ENCODE data around the gene CCL4. TPM values are rescaled to one million over a fixed set of nuclear protein-coding genes. Genes with fewer than 3 reads are reported as not detected.
"Not testable (repeated sequence)": the region's sequence is repeated elsewhere in the genome, so short reads cannot be mapped to it uniquely, and the experiment has no call there.

CCL4 gene
- polyA plus RNA-seq, 1 donor = 6.9 TPM

- H3K4me1 ChIP-seq (ENCODE audit: control insufficient read depth, insufficient read depth, low read length); DNase-seq; H3K9me3 ChIP-seq (ENCODE audit: control insufficient read depth, low read depth, low read length); H3K27ac ChIP-seq (ENCODE audit: low read length); H3K4me3 ChIP-seq (ENCODE audit: low read length); H3K36me3 ChIP-seq (ENCODE audit: control insufficient read depth, insufficient read depth, low read length); H3K27me3 ChIP-seq (ENCODE audit: control insufficient read depth, insufficient read depth, low read length): not testable (repeated sequence)
- no CpG with 5 or more reads among the region's 1 CpG for WGBS (ENCODE audit: insufficient coverage, low lambda C conversion rate)
Observed at GRCh38 chr17:36099004-36099403, 4.6 kb upstream of the CCL4 start.

- H3K4me3 ChIP-seq (ENCODE audit: low read length); DNase-seq; H3K9me3 ChIP-seq (ENCODE audit: control insufficient read depth, low read depth, low read length); H3K27me3 ChIP-seq (ENCODE audit: control insufficient read depth, insufficient read depth, low read length); H3K4me1 ChIP-seq (ENCODE audit: control insufficient read depth, insufficient read depth, low read length); H3K27ac ChIP-seq (ENCODE audit: low read length); H3K36me3 ChIP-seq (ENCODE audit: control insufficient read depth, insufficient read depth, low read length): not testable (repeated sequence)
- no CpG with 5 or more reads among the region's 7 CpGs for WGBS (ENCODE audit: insufficient coverage, low lambda C conversion rate)
Observed at GRCh38 chr17:36104246-36104645, 619 bp downstream of the CCL4 start.

GRCh38 chr17:36104701-36105181, 1.1 kb downstream of the CCL4 start:
- no peaks in the 10 kb centered on the region for H3K27me3 ChIP-seq (ENCODE audit: control insufficient read depth, insufficient read depth, low read length)
- no peaks in the 10 kb centered on the region for H3K36me3 ChIP-seq (ENCODE audit: control insufficient read depth, insufficient read depth, low read length)
- H3K4me3 ChIP-seq (ENCODE audit: low read length) = no peak overlapping the region
- no peak for DNase-seq
- no CpG with 5 or more reads among the region's 4 CpGs for WGBS (ENCODE audit: insufficient coverage, low lambda C conversion rate)
- H3K9me3 ChIP-seq (ENCODE audit: control insufficient read depth, low read depth, low read length) = no peaks in the 10 kb centered on the region
- no peaks in the 10 kb centered on the region for H3K4me1 ChIP-seq (ENCODE audit: control insufficient read depth, insufficient read depth, low read length)
- no peak overlapping the region for H3K27ac ChIP-seq (ENCODE audit: low read length)

GRCh38 chr17:36105781-36106492, 2.3 kb downstream of the CCL4 start:
- H3K27ac ChIP-seq (ENCODE audit: low read length) = no peak overlapping the region
- no peaks in the 10 kb centered on the region for H3K9me3 ChIP-seq (ENCODE audit: control insufficient read depth, low read depth, low read length)
- no peaks in the 10 kb centered on the region for H3K4me1 ChIP-seq (ENCODE audit: control insufficient read depth, insufficient read depth, low read length)
- DNase-seq = no peak
- 89% methylated on average over 1 of the region's 5 CpGs for whole genome bisulfite sequencing (ENCODE audit: insufficient coverage, low lambda C conversion rate)
- H3K4me3 ChIP-seq (ENCODE audit: low read length) = no peak overlapping the region
- no peaks in the 10 kb centered on the region for H3K36me3 ChIP-seq (ENCODE audit: control insufficient read depth, insufficient read depth, low read length)
- H3K27me3 ChIP-seq (ENCODE audit: control insufficient read depth, insufficient read depth, low read length) = no peaks in the 10 kb centered on the region

GRCh38 chr17:36106493-36106835, 2.8 kb downstream of the CCL4 start:
- no peaks in the 10 kb centered on the region for H3K27me3 ChIP-seq (ENCODE audit: control insufficient read depth, insufficient read depth, low read length)
- H3K36me3 ChIP-seq (ENCODE audit: control insufficient read depth, insufficient read depth, low read length) = no peaks in the 10 kb centered on the region
- no peaks in the 10 kb centered on the region for H3K4me1 ChIP-seq (ENCODE audit: control insufficient read depth, insufficient read depth, low read length)
- no peak for DNase-seq
- no CpG with 5 or more reads among the region's 6 CpGs for WGBS (ENCODE audit: insufficient coverage, low lambda C conversion rate)
- H3K4me3 ChIP-seq (ENCODE audit: low read length) = no peak overlapping the region
- no peaks in the 10 kb centered on the region for H3K9me3 ChIP-seq (ENCODE audit: control insufficient read depth, low read depth, low read length)
- H3K27ac ChIP-seq (ENCODE audit: low read length) = no peak overlapping the region

- H3K27ac ChIP-seq (ENCODE audit: low read length) = no peak overlapping the region
- no CpG with 5 or more reads among the region's 3 CpGs for WGBS (ENCODE audit: insufficient coverage, low lambda C conversion rate)
Observed at GRCh38 chr17:36107660-36108059, 4.0 kb downstream of the CCL4 start.

GRCh38 chr17:36108265-36108664, 4.6 kb downstream of the CCL4 start:
- H3K9me3 ChIP-seq (ENCODE audit: control insufficient read depth, low read depth, low read length); H3K4me3 ChIP-seq (ENCODE audit: low read length); H3K27me3 ChIP-seq (ENCODE audit: control insufficient read depth, insufficient read depth, low read length); H3K27ac ChIP-seq (ENCODE audit: low read length); DNase-seq; H3K4me1 ChIP-seq (ENCODE audit: control insufficient read depth, insufficient read depth, low read length); H3K36me3 ChIP-seq (ENCODE audit: control insufficient read depth, insufficient read depth, low read length): not testable (repeated sequence)
- WGBS (ENCODE audit: insufficient coverage, low lambda C conversion rate) = no CpG with 5 or more reads among the region's 5 CpGs

More at GRCh38 chr17:36107660-36108059, 4.0 kb downstream of the CCL4 start:
- DNase-seq = no peak
- Histone ChIP-seq H3K4me3 (ENCODE audit: low read length) (no peak overlapping the region), H3K27me3 (ENCODE audit: control insufficient read depth, insufficient read depth, low read length) (no peaks in the 10 kb centered on the region), H3K4me1 (ENCODE audit: control insufficient read depth, insufficient read depth, low read length) (no peaks in the 10 kb centered on the region), H3K36me3 (ENCODE audit: control insufficient read depth, insufficient read depth, low read length) (no peaks in the 10 kb centered on the region), H3K9me3 (ENCODE audit: control insufficient read depth, low read depth, low read length) (no peaks in the 10 kb centered on the region)

GRCh38 chr17:36111068-36111490, 7.5 kb downstream of the CCL4 start:
- H3K27ac ChIP-seq (ENCODE audit: low read length) = no peak overlapping the region
- no peak overlapping the region for H3K4me3 ChIP-seq (ENCODE audit: low read length)
- no peaks in the 10 kb centered on the region for H3K4me1 ChIP-seq (ENCODE audit: control insufficient read depth, insufficient read depth, low read length)
- H3K9me3 ChIP-seq (ENCODE audit: control insufficient read depth, low read depth, low read length) = no peaks in the 10 kb centered on the region
- WGBS (ENCODE audit: insufficient coverage, low lambda C conversion rate) = 100% methylated on average over 1 of the region's 4 CpGs
- no peak for DNase-seq
- no peaks in the 10 kb centered on the region for H3K36me3 ChIP-seq (ENCODE audit: control insufficient read depth, insufficient read depth, low read length)
- H3K27me3 ChIP-seq (ENCODE audit: control insufficient read depth, insufficient read depth, low read length) = no peaks in the 10 kb centered on the region

- H3K36me3 ChIP-seq (ENCODE audit: control insufficient read depth, insufficient read depth, low read length) = no peaks in the 10 kb centered on the region
- no peak overlapping the region for H3K4me3 ChIP-seq (ENCODE audit: low read length)
- H3K4me1 ChIP-seq (ENCODE audit: control insufficient read depth, insufficient read depth, low read length) = no peaks in the 10 kb centered on the region
- no peaks in the 10 kb centered on the region for H3K27me3 ChIP-seq (ENCODE audit: control insufficient read depth, insufficient read depth, low read length)
- no peak overlapping the region for H3K27ac ChIP-seq (ENCODE audit: low read length)
- DNase-seq = no peak
- no peaks in the 10 kb centered on the region for H3K9me3 ChIP-seq (ENCODE audit: control insufficient read depth, low read depth, low read length)
Observed at GRCh38 chr17:36112572-36112971, 8.9 kb downstream of the CCL4 start.

GRCh38 chr17:36113131-36113530, 9.5 kb downstream of the CCL4 start:
- not testable (repeated sequence) for H3K27me3 ChIP-seq (ENCODE audit: control insufficient read depth, insufficient read depth, low read length); H3K4me1 ChIP-seq (ENCODE audit: control insufficient read depth, insufficient read depth, low read length); H3K27ac ChIP-seq (ENCODE audit: low read length); H3K9me3 ChIP-seq (ENCODE audit: control insufficient read depth, low read depth, low read length); H3K36me3 ChIP-seq (ENCODE audit: control insufficient read depth, insufficient read depth, low read length); H3K4me3 ChIP-seq (ENCODE audit: low read length); DNase-seq
- WGBS (ENCODE audit: insufficient coverage, low lambda C conversion rate) = no CpG with 5 or more reads among the region's 1 CpG

- DNase-seq; H3K27me3 ChIP-seq (ENCODE audit: control insufficient read depth, insufficient read depth, low read length); H3K27ac ChIP-seq (ENCODE audit: low read length); H3K36me3 ChIP-seq (ENCODE audit: control insufficient read depth, insufficient read depth, low read length); H3K9me3 ChIP-seq (ENCODE audit: control insufficient read depth, low read depth, low read length); H3K4me3 ChIP-seq (ENCODE audit: low read length); H3K4me1 ChIP-seq (ENCODE audit: control insufficient read depth, insufficient read depth, low read length): not testable (repeated sequence)
- WGBS (ENCODE audit: insufficient coverage, low lambda C conversion rate) = no CpG with 5 or more reads among the region's 5 CpGs
Observed at GRCh38 chr17:36114971-36115648, 11.5 kb downstream of the CCL4 start.

Data from large intestine (tissue), 3 donors.